Endometrial microvascular endothelial cells (primary cell): ENCODE measurements around the gene MS4A6E. TPM values are rescaled to one million over a fixed set of nuclear protein-coding genes. Genes with fewer than 3 reads are reported as not detected.

ENCODE experiments used
- in situ Hi-C: cut with HindIII; loops from 2 replicates; pipeline ENCODE4 v1.10.0; 2017; ENCODE audit warnings: low sequenced_read_pairs, low pct_unique_long_range_greater_than_20kb; ENCODE audit errors: inconsistent ontology term
- total RNA-seq: library from RNA; depleted of rRNA; stranded (reverse); fragments of >200 nt; gene quantifications from one replicate; pipeline ENCODE4 v1.2.3, GENCODE V29; 2015; ENCODE audit errors: inconsistent ontology term

The MS4A6E gene
- total RNA-seq, 1 donor from 2014 or later = not detected

DNA sequence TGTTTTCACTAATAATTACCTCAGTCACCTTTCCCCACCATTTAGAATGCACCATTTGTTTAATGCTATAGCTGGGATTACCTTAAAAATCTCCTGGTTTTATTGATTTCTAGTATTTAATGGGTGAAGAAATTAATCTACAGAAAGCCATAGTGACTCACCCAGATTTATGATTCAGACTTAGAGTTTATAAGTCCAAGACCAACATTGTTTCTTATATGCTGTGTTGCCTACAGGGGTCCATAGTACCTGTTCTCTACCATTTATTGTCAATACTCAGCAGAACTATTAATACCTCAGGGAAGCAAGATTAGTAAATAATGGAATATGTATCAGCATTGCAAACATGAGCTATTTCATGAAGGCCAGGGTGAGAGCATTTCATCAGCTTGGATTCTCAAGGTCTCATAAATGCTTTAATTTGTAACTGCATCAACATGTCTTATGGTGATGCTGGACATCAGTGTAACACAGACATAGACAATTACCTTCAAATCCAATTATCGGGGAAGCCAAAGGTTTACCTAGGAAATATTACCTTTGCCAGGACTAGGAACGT, 43.3 kb downstream of the MS4A6E start:
- in situ Hi-C loops = no loop called here

DNA sequence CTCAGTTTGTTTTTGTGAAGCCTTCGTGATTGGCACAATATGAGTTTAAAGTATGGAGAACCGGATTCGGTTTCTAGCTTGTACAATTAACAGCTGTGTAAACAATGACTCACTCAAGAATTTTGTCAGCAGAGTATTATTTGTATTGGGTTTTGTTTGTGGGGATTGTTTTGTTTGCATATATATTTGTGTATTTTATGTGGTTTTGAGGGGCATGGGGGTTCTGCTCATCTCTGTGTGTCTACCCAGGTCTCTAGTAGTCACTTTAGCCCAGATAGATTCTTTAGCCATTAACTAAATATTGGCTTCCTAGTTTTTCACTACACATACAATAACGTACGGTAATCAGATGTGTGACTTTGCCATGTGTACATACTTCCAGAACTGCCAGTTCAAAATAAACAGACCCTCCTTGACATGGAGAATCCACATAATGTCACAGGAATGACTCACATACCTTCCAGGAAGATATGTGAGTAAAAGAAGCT, 43.8 kb downstream of the MS4A6E start:
- in situ Hi-C loops = no loop called here

DNA sequence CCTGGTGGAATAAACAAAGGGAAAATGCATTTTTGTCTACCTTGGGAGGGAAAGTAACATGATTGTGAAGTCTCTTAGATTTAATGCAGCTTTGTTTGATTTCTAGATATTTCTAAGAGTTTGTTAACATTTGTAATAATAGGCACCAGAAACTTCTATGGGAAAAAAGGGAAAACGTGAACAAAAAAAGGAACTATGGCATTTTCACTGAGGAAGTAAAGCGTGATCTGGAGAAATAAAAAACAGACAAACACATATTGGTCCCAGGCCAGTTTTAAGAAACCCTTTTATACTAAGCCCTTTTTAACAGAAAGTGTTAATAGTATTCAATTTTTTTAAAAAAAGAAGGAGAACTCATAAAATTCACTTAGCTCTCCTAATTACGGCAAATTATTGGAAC, 44.3 kb downstream of the MS4A6E start:
- in situ Hi-C loops = no loop called here

DNA sequence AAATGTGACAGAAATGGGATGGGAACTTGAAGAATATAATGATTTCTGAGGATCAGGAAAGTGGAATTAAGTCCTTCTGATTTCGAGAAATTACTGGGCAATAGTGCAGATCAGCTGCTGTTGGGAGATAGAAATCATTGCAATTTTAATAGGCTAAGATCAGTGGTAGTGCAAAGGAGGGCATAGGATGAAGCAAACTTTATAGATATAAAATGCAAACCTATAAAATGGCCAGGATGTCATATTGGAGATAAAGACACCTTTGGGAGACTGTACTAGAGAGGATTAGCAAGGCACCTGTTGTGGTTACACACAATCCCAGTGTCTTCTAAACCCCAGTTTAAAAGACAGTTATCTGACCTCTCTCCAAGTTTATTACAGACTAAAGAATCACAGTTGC, 44.8 kb downstream of the MS4A6E start:
- in situ Hi-C loops = no loop called here

DNA sequence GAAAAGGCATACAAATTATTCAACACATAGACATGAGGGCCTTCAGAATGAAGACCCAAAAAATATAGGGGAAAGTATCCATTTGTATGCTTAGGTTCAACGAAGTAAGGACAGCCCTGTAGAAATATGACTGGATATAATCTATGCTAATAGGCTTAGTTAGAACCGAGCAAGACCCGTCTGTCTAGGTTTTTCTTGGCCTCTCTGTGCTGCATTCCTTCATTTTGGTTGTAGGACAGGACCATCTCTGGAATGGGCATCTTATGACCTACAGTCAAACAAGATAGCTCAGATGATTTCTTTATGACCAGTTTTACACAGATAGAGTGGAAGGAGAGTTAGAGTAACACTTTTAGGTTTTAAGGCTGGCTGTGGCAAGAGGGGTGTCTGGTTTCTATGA, 45.7 kb downstream of the MS4A6E start:
- in situ Hi-C loops = no loop called here

DNA sequence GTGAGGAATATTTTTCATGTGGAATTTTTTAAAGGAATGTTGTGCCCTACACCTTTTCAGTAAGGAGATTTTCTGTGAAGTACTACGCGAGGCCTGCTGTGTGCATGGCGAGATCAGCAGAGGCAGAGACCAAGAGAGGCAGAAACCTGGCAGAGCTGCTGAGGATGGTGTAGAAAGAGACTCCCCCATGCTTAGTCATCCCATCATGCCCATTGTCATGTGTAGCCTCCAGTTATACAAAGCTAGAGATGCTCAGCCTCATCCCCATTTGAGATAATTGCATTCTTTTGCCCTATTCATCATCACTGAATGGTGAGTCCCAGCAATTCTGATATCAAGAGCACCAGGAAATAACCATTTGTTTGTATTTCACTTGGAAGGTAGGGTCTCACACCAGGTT, 48.3 kb downstream of the MS4A6E start:
- in situ Hi-C loops = no loop called here

DNA sequence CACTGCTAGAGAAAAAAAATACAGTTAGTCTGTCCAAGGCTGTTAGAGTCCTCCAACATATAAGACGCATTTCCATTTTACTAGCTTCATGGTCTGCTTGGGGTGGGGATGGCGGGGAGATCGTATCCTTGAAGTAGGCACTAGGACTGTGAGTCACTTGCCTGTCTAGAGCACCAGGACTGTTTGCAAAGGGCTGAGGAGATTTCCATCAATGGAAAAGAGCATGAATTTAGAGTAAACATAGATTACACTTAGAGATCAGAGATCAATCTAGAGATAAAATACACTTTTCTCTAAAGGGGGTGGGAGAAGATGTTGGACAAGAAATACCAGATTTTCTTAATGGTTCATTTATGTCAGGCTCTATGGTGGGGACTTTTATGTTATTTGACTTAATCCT, 49.5 kb downstream of the MS4A6E start:
- in situ Hi-C loops = no loop called here

DNA sequence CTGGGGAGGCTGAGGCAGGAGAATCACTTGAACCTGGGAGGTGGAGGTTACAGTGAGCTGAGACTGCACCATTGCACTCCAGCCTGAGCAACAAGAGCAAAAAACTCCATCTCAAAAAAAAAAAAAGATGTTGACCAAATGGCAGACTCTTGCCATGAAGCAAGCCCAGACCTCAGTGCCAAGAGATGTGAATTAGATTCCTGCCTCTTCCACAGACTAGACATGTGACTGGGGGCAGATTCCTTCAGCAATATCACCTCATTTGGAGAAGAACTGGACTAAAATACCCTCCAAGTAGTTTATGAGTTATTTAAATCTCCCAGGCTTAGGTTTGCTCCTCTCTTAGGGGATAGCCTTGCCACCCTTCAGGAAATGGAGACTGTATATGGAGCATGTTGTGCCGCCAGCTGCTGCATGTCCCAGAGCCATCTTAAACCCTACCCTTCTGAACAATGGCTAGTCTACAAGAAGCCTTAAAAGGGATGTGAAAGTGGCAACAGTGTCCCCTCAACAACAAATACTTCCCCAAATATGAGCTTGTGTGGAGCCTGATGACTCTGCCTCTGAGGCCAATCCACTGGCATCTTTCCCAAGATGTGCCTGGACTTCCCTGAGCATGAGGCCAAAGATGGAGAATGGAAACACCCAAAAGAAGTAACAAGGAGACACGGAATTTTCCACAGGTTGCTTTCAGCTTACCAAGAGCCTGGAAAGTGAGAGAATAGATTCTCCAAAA, 50.5 kb downstream of the MS4A6E start:
- in situ Hi-C loops = no loop called here

DNA sequence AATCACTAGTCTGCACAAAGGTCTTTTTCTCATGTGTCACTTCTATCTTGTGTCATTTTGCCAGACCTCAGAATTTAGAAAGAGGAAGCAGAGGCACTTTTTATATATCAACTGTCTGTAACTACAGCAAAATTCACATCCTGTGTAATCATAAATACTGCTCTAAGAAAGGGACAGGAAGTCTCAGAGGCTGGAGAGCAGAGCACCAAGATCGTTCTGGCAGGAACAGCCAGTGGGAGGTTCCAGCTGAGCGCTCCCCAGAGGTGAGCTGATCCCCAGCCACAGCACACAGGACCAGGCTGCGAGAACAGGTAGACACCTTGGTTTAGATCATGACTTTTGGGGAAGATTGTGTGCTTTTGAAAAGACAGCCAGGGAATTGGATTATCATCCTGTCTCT, 51.3 kb downstream of the MS4A6E start, which contains the start of gene MS4A7:
Gene MS4A7 (plus strand): TSS at position 179 of the 400 bp plus-strand sequence. CDS start 4,610 bp downstream, outside the sequence.
- in situ Hi-C loops = no loop called here

DNA sequence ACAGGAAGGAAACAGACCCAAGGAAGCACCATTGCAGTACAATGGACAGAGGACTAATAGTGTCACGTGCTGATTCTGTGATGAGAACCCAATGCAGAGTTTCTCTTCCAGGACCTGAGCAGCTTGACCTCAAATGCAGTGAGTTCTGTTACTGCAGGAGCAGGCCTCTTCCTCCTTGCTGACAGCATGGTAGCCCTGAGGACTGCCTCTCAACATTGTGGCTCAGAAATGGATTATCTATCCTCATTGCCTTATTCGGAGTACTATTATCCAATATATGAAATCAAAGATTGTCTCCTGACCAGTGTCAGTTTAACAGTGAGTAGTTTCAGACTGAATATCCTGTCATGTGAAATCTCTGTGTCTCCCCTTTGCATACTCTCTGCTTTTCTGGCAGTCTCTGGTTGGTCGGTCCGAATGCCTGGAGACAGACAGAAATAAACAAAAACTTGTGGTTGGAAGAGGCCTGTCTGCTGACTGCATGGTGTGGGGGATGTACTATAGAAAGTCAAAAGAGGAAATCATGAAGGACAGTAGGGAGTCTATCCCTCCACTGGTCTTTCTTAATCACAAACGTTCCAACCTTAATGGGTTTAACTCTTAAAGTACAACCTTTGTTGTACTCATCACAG, 62.3 kb downstream of the MS4A6E start:
- in situ Hi-C loops = no loop called here

DNA sequence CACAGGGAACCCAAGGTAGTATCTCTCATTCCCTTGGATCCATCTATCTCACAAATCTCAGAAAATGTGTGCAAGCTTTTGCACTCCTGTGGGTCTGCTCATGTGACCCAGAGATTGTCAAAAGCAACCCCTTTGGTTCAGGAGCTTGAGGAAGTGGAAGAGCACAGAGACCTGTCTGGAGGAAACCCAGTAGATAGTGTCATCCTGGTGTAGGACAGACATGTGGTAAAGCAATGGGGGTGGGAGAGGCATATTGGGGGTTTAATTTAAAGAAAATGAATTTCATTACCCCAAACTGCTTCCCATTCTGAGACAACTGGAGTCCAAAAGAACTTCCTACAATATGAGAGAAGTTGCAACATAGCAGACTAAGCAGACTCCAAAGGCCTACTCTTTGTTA, 63.4 kb downstream of the MS4A6E start:
- in situ Hi-C loops = no loop called here

Other genes starting within 250 kb of the MS4A6E start
- gene MS4A2, start 238.6 kb upstream of the MS4A6E start, total RNA-seq = not detected
- not detected for gene MS4A6A, start 144.2 kb upstream of the MS4A6E start, total RNA-seq
- gene MS4A4E, start 84.1 kb upstream of the MS4A6E start, total RNA-seq = not detected
- gene MS4A4A, start 46.6 kb upstream of the MS4A6E start, total RNA-seq = not detected
- not detected for gene MS4A7, start 51.3 kb downstream of the MS4A6E start, total RNA-seq
- not detected for gene MS4A14, start 69.2 kb downstream of the MS4A6E start, total RNA-seq
- gene MS4A5, start 102.3 kb downstream of the MS4A6E start, total RNA-seq = not detected
- not detected for gene MS4A1, start 128.6 kb downstream of the MS4A6E start, total RNA-seq
- not detected for gene MS4A12, start 165.5 kb downstream of the MS4A6E start, total RNA-seq
- gene MS4A13, start 188.1 kb downstream of the MS4A6E start, total RNA-seq = not detected